GM12892 (cell line): ENCODE data around the gene CD69.

ENCODE experiments used
- POLR2A ChIP-seq: IDR thresholded peaks from 2 replicates; pipeline ENCODE4 v1.6.1; 2011; ENCODE audit warnings: low read depth, low read length, control low read depth
- POLR2AphosphoS5 ChIP-seq: IDR thresholded peaks from 2 replicates; pipeline ENCODE4 v1.6.1; 2011; ENCODE audit warnings: low read depth, low read length, control low read depth
- TAF1 ChIP-seq: IDR thresholded peaks from 2 replicates; pipeline ENCODE4 v1.6.1; 2011; ENCODE audit warnings: low read depth, mild to moderate bottlenecking, control low read depth, low read length, borderline replicate concordance

DNA sequence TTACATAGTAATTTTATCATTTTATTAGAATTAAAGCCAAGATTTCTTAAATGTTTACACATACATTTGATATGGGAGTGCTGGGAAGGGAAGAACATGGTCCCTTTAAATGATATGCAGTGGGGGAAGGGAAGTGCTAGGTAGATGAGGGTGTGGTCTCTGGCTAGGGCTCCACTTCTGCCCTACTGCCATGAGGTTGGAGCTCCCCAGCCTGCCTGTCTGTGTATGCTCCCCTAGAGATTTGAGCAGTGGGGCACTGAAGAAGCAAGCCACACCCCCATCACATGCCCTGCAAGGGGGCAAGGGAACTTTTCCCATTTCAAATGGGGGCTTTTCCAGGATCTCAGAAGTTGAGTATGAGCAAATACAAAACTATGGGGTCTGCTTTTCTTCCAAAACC lies 53.3 kb downstream of the CD69 start:
- TF ChIP-seq POLR2AphosphoS5 (no peak), POLR2A (no peak), TAF1 (no peak)
